Stimulated activated CD4-positive, alpha-beta T cell treated with anti-CD3 and anti-CD28 coated beads, Interleukin-15, amount 100 ng/mL, for 24 hours (primary cell): ENCODE data around the gene ADGRV1.

Source experiments
- DNase-seq: peaks from one replicate; pipeline ENCODE4 v3.0.0-alpha.2; 2020

The ADGRV1 gene

DNA sequence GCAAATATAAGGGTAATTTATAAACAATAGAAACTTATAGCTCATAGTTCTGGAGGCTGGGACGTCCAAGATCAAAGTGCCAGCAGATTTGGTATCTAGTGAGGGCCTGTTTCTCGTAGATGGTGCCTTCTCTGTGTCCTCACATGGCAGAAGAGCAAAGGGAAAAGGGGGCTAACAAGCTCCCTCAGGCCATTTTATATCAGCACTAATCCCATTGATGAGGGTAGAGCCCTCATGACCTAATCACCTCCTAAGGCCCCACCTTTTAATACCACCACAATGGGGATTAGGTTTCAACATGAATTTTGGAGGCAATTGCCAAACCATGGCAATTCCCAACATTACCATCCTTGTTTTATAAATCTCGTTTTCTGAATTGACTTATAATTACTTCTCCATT lies 564.7 kb downstream of the ADGRV1 start:
- no peak for DNase-seq

- DNase-seq: no peak
Measured at GRCh38 chr5:91123901-91124300, 565.3 kb downstream of the ADGRV1 start.

GRCh38 chr5:91125916-91126315 lies 567.3 kb downstream of the ADGRV1 start:
- no peak for DNase-seq

DNA sequence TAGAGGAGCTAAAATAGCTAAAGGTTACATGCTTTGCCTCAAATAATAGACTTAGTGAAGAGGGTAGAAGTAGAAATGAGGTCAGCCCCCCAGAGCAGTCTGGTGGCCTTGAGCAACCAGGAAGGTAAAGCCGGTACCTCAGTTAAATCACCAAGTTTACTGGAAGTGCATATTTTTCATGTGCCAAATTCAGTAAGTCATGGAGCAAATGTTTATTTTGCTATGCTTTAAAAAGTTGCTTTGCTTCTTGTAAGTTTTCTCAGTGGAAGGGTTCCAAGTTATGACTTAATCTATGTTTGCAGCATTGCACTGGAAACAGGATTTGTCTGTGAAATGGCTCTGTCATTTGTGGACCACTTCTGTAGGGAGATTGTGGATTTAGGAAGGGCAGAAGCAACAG lies 567.9 kb downstream of the ADGRV1 start:
- DNase-seq: no peak

- no peak for DNase-seq
Measured at GRCh38 chr5:91126888-91127287, 568.3 kb downstream of the ADGRV1 start.

DNA sequence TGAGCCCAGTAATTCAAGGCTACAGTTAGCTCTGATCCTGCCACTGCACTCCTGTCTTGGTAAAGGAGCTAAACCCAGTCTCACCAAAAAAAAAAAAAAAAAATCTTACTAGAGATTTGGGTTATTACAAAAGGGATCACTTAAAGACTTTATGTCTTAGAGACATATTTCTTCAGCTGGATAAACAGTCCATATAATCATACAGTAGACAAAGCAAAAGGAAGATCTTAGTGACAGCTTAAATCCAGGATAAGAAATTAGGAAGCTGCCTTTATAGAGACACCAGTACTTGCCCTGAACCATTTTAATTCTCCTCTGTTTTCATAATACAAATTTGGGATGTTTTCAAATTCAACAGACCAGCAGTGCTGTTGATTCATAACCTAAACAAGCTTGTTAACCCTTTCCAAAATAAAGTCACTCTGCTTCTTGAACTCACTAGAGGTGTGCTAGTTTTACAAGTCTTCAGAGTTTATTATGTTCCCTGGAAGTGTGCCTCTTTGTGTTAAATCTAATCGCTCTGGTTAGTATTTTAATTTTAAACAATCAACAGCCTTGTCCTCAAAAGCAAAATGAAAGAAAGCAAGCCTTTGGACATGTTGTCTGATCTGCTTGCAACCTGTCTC lies 569.0 kb downstream of the ADGRV1 start:
- no peak for DNase-seq

- no peak for DNase-seq
Measured at GRCh38 chr5:91128604-91129003, 570.0 kb downstream of the ADGRV1 start.

- no peak for DNase-seq
Measured at GRCh38 chr5:91129748-91130147, 571.2 kb downstream of the ADGRV1 start.

DNA sequence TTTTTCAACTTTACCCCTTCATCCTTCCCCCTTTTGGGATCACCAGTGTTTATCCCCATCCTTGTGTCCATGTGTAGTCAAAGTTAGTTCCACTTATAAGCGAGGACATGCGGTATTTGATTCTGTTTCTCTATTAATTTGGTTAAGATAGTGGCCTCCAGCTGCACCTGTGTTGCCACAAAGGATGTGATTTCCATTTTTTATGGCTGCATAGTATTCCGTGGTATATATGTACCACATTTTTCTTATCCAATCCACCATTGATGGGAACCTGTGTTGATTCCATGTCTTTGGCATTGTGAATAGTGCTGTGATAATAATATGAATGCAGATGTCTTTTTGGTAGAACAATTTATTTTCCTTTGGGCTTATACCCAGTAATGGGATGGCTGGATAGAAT lies 572.2 kb downstream of the ADGRV1 start:
- DNase-seq: no peak

DNA sequence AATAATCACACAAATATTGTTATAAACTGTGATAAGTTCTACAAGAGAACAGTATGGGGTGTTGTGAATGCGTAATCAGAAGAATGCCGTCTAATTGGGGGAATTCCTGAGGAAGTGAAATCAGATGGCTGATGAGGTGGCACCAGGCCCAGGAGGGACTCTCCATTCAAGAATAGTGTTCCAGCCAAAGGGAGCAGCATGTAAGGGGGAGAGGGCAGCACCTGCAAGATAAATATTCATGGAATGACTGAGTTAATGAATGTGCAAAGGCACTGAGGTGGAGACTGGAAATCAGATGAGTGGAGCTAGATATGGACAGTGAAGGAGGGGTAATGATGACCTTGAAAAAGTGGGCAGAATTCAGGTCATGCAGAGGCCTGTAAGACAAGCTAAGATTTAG lies 574.0 kb downstream of the ADGRV1 start:
- no peak for DNase-seq

GRCh38 chr5:91133183-91133582 lies 574.6 kb downstream of the ADGRV1 start:
- DNase-seq: no peak

GRCh38 chr5:91135475-91136248 lies 577.1 kb downstream of the ADGRV1 start:
- DNase-seq: no peak

DNA sequence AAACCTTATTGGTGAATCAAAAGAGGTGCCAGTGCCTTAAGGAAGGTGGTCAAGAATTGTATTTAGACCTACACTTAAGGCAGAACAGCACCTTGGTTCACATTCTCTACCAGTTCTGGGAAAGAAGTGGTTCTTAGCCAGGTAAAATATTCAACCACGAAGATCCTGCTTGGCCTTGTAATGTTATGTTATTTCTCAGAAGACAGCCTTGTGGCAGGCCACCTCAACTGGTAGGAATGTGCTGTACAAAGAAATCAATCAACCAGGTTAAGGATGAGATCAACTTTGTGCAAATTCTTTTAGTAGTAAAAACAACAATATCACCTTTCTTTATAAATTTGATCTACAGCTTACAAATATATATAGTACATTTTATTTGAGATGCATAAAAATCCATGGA lies 577.7 kb downstream of the ADGRV1 start:
- DNase-seq: no peak

DNA sequence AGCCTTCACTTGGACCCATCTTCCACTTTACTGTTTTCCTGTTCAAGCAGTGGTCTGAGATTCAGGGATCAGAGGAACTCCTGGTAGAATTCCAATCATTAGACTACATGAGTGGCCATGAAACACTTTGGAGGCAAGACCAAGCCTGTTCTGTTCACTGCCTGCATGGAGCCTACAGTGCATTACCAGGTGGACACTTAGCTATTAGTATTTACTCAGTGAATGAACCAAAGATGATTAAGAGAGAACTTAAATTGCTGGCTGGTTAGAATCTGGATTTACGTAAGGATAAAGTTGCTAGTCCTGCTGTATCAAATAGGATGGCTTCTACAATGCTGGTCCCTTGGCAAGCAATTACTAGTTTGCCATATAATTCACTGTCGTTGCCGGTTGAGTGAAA lies 579.0 kb downstream of the ADGRV1 start:
- DNase-seq: no peak

DNA sequence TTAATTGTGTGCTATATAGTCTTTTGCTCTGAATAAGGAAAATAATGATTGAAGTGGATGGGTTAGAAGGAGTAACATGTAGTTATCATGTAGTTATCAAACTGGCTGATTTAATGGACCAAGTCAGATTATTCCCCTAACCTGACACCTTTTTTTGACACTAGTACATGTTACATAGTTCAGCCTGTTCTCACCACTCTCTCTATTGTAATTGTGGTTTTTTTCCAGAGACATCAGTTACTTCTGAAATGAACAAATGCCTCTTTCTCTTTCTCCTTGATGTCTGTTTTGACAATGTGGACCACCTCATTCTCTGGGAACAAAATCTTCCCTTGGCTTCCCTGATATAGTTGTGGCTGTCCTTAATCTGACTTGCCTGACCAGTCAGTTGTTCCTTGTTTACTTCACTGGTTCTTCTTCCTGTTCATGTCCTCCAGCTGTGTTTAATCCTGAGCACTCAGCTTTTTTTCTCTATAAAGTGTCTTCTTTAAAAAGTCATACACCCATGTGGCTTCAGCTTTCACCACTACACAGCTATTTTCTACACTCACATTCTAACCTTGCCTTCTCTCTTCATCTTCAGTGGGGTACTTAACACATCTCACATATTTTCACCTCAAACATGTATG lies 581.1 kb downstream of the ADGRV1 start:
- DNase-seq: no peak

- no peak for DNase-seq
Measured at GRCh38 chr5:91140657-91141056, 582.1 kb downstream of the ADGRV1 start.

- DNase-seq: no peak
Measured at GRCh38 chr5:91141642-91142041, 583.0 kb downstream of the ADGRV1 start.

DNA sequence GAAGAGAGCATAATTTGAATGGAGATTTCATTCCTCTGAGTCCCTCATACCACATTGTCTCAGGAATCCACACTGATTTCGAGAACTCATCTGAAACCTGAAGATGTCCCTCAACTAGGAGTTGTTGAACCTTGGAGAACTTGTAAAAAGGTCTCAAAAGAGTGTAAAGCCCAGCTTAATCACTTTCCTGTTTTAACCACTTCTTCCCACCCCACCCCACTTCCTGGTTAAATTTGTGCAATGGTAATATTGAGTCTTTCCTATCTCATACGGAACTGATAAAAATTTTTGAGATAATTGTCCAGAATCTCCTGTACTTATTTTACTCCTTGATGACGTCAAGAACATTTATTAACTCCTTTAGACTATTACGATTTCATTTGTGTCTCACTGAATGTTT lies 583.8 kb downstream of the ADGRV1 start:
- DNase-seq: no peak

- no peak for DNase-seq
Measured at GRCh38 chr5:91142819-91143218, 584.2 kb downstream of the ADGRV1 start.

DNA sequence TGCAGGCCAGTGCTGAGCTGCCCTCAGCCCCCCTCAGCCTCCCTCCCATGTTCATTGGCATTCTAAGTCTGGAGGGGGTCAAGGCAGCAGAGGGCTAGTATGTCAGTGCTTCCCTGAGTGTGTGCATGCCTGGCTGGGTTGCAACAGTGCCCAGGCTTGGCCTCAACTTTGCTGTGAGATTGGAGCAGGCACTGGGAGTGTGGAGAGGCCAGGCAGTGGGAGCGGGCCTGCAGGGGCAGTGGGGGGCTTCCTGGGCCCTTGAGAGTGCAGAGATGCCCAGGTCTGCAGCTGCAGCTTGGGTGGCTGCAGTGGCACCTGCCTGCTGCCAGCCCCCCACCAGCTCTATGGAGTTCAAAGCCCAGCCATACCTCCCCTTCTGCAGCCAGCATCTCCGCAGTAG lies 585.2 kb downstream of the ADGRV1 start:
- DNase-seq: no peak

GRCh38 chr5:91144491-91145332 lies 586.1 kb downstream of the ADGRV1 start:
- DNase-seq: no peak

DNA sequence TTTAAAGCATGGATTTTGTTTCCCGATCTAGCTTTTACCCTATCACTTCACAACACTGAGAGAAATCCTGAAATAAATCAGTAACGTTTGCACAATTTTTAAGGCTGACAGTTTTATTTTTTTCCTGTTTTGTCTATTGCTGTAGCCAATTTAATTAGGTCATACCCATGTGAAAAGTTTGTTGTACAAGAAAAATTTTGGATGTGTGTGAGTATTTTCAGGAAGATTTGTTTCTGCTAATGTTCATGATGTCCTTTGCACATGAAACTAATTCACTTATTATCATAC lies 586.7 kb downstream of the ADGRV1 start:
- no peak for DNase-seq

GRCh38 chr5:91146230-91146629 lies 587.6 kb downstream of the ADGRV1 start:
- no peak for DNase-seq
